Measurements from ENCODE around the gene MTURN. TPM values are rescaled to one million over a fixed set of nuclear protein-coding genes. Genes with fewer than 3 reads are reported as not detected.

The MTURN gene
- polyA plus RNA-seq, 3 donors = 9.3 to 111 (median 72.0) TPM

GRCh38 chr7:30171766-30172447 is 37.1 kb downstream of the MTURN start:
- 75 to 91% (median 89%) methylated on average over 9 of the region's 9 CpGs for WGBS, 3 donors
- H3K27ac ChIP-seq (ENCODE audit: low read depth, low read length) = no peak overlapping the region

GRCh38 chr7:30172451-30172850 is 37.7 kb downstream of the MTURN start:
- 81 to 89% (median 88%) methylated on average over 3 of the region's 3 CpGs for WGBS, 3 donors
- peak overlapping the region; percentile 17 for H3K27ac ChIP-seq (ENCODE audit: low read depth, low read length)

GRCh38 chr7:30173058-30173897 is 38.5 kb downstream of the MTURN start:
- H3K27ac ChIP-seq (ENCODE audit: low read depth, low read length) = peak overlapping the region; percentile 17
- WGBS, 3 donors = 53 to 65% (median 59%) methylated on average over 13 of the region's 13 CpGs

- no peak overlapping the region for H3K27ac ChIP-seq (ENCODE audit: low read depth, low read length)
- 50 to 67% (median 59%) methylated on average over 3 of the region's 3 CpGs for WGBS, 3 donors
Observed at GRCh38 chr7:30175180-30175579, 40.4 kb downstream of the MTURN start.

- H3K27ac ChIP-seq (ENCODE audit: low read depth, low read length) = no peak overlapping the region
- WGBS, 3 donors = 78 to 91% (median 88%) methylated on average over 7 of the region's 7 CpGs
Observed at GRCh38 chr7:30175636-30176147, 40.9 kb downstream of the MTURN start.

GRCh38 chr7:30176463-30177109 is 41.8 kb downstream of the MTURN start:
- no peak overlapping the region for H3K27ac ChIP-seq (ENCODE audit: low read depth, low read length)
- 68 to 90% (median 70%) methylated on average over 6 of the region's 6 CpGs for WGBS, 3 donors

- no peak overlapping the region for H3K27ac ChIP-seq (ENCODE audit: low read depth, low read length)
- 92 to 98% (median 93%) methylated on average over 5 of the region's 5 CpGs for WGBS, 3 donors
Observed at GRCh38 chr7:30177186-30177585, 42.4 kb downstream of the MTURN start.

GRCh38 chr7:30177965-30178364 is 43.2 kb downstream of the MTURN start:
- WGBS, 3 donors = 56 to 68% (median 67%) methylated on average over 3 of the region's 3 CpGs
- H3K27ac ChIP-seq (ENCODE audit: low read depth, low read length) = no peak overlapping the region

GRCh38 chr7:30178748-30179436 is 44.1 kb downstream of the MTURN start:
- H3K27ac ChIP-seq (ENCODE audit: low read depth, low read length) = no peak overlapping the region
- 45 to 67% (median 61%) methylated on average over 3 of the region's 3 CpGs for WGBS, 3 donors

GRCh38 chr7:30180718-30181117 is 45.9 kb downstream of the MTURN start:
- WGBS, 3 donors = 95 to 98% (median 97%) methylated on average over 2 of the region's 2 CpGs
- H3K27ac ChIP-seq (ENCODE audit: low read depth, low read length) = no peak overlapping the region

GRCh38 chr7:30181211-30181610 is 46.4 kb downstream of the MTURN start:
- H3K27ac ChIP-seq (ENCODE audit: low read depth, low read length) = no peak overlapping the region
- whole genome bisulfite sequencing, 3 donors = 90 to 93% (median 91%) methylated on average over 6 of the region's 6 CpGs

- H3K27ac ChIP-seq (ENCODE audit: low read depth, low read length) = peak overlapping the region; percentile 55
- 66 to 86% (median 85%) methylated on average over 7 of the region's 7 CpGs for WGBS, 3 donors
Observed at GRCh38 chr7:30181736-30182522, 47.1 kb downstream of the MTURN start.

- H3K27ac ChIP-seq (ENCODE audit: low read depth, low read length) = no peak overlapping the region
- WGBS, 3 donors = 92 to 97% (median 97%) methylated on average over 2 of the region's 2 CpGs
Observed at GRCh38 chr7:30182814-30183213, 48.0 kb downstream of the MTURN start.

GRCh38 chr7:30183749-30184369 is 49.1 kb downstream of the MTURN start:
- 44 to 95% (median 92%) methylated on average over 4 of the region's 4 CpGs for WGBS, 3 donors
- H3K27ac ChIP-seq (ENCODE audit: low read depth, low read length) = no peak overlapping the region

GRCh38 chr7:30184791-30185487 is 50.2 kb downstream of the MTURN start:
- 56 to 77% (median 73%) methylated on average over 4 of the region's 4 CpGs for WGBS, 3 donors
- H3K27ac ChIP-seq (ENCODE audit: low read depth, low read length) = no peak overlapping the region

GRCh38 chr7:30185496-30185895 is 50.7 kb downstream of the MTURN start:
- H3K27ac ChIP-seq (ENCODE audit: low read depth, low read length) = no peak overlapping the region

GRCh38 chr7:30186725-30187124 is 51.9 kb downstream of the MTURN start:
- 85 to 100% (median 97%) methylated on average over 1 of the region's 1 CpG for WGBS, 3 donors

More at GRCh38 chr7:30186725-30187124, 51.9 kb downstream of the MTURN start:
- no peak overlapping the region for H3K27ac ChIP-seq (ENCODE audit: low read depth, low read length)
